Amygdala (tissue), 56 donors: ENCODE data around the gene CMPK1.
A peak's percentile ranks its signal among the peaks of the same experiment; 100 is the strongest.
"Not testable (repeated sequence)": the region's sequence is repeated elsewhere in the genome, so short reads cannot be mapped to it uniquely, and the experiment has no call there.

Experiments
- DNase-seq, 56 donors: peaks; one replicate each; lab custom pipeline; 2025; lab: John Stamatoyannopoulos, UW

The CMPK1 gene

GRCh38 chr1:47334765-47335435 is 1.3 kb downstream of the CMPK1 start:
- no peak for DNase-seq

GRCh38 chr1:47337350-47337749 is 3.8 kb downstream of the CMPK1 start:
- no peak for DNase-seq

GRCh38 chr1:47338249-47339077 is 4.9 kb downstream of the CMPK1 start:
- no peak for DNase-seq

- no peak for DNase-seq
Measured at GRCh38 chr1:47340227-47340626, 6.6 kb downstream of the CMPK1 start.

GRCh38 chr1:47346979-47347378 is 13.4 kb downstream of the CMPK1 start:
- DNase-seq: not testable (repeated sequence)

- no peak for DNase-seq
Measured at GRCh38 chr1:47347735-47348134, 14.1 kb downstream of the CMPK1 start.

GRCh38 chr1:47348246-47348645 is 14.7 kb downstream of the CMPK1 start:
- no peak for DNase-seq

GRCh38 chr1:47351305-47351704 is 17.7 kb downstream of the CMPK1 start:
- no peak for DNase-seq

- no peak for DNase-seq
Measured at GRCh38 chr1:47361380-47361779, 27.8 kb downstream of the CMPK1 start.

- no peak for DNase-seq
Measured at GRCh38 chr1:47362828-47363227, 29.2 kb downstream of the CMPK1 start.

- no peak for DNase-seq
Measured at GRCh38 chr1:47367651-47368050, 34.1 kb downstream of the CMPK1 start.

- DNase-seq: no peak
Measured at GRCh38 chr1:47371016-47371517, 37.5 kb downstream of the CMPK1 start.

GRCh38 chr1:47374501-47374900 is 40.9 kb downstream of the CMPK1 start:
- no peak for DNase-seq

- DNase-seq: no peak
Measured at GRCh38 chr1:47378147-47378546, 44.6 kb downstream of the CMPK1 start.

GRCh38 chr1:47380699-47381098 is 47.1 kb downstream of the CMPK1 start:
- no peak for DNase-seq

- no peak for DNase-seq
Measured at GRCh38 chr1:47382399-47382983, 48.9 kb downstream of the CMPK1 start.

- DNase-seq: no peak
Measured at GRCh38 chr1:47384083-47384482, 50.5 kb downstream of the CMPK1 start.

GRCh38 chr1:47385020-47385419 is 51.4 kb downstream of the CMPK1 start:
- no peak for DNase-seq

GRCh38 chr1:47386268-47386667 is 52.7 kb downstream of the CMPK1 start:
- DNase-seq: no peak

- peak in 1 of 56 donors; percentile 10 for DNase-seq
Measured at GRCh38 chr1:47388030-47388890, 54.7 kb downstream of the CMPK1 start.

- peak in 32 of 56 donors; percentile 2 to 64 (median 16) for DNase-seq
Measured at GRCh38 chr1:47388891-47389238, 55.3 kb downstream of the CMPK1 start.
